GM20431 (cell line): ENCODE measurements around the gene HOXC6.

Source experiments
- in situ Hi-C: fragments of 300-500 bp; cut with MseI, MboI; formaldehyde crosslinking; loops from one replicate; pipeline ENCODE4 v1.15.0; 2020; ENCODE audit warnings: low sequenced_read_pairs; ENCODE audit not compliant: unreplicated experiment

HOXC6 gene

GRCh38 chr12:54010972-54011664, 17.1 kb upstream of the HOXC6 start:
- in situ Hi-C loops = loop anchor here (25.0 kb wide), 1 partner anchor 351 kb away; the partner anchor contains the start of gene GPR84

- in situ Hi-C loops = loop anchor here (25.0 kb wide), 1 partner anchor 350 kb away; the partner anchor contains the start of gene GPR84
These were observed 16.3 kb upstream of the HOXC6 start for GRCh38 chr12:54011665-54012532.

- in situ Hi-C loops = loop anchor here (25.0 kb wide), 1 partner anchor 349 kb away; the partner anchor contains the start of gene GPR84
These were observed 15.4 kb upstream of the HOXC6 start for GRCh38 chr12:54012631-54013409.

DNA sequence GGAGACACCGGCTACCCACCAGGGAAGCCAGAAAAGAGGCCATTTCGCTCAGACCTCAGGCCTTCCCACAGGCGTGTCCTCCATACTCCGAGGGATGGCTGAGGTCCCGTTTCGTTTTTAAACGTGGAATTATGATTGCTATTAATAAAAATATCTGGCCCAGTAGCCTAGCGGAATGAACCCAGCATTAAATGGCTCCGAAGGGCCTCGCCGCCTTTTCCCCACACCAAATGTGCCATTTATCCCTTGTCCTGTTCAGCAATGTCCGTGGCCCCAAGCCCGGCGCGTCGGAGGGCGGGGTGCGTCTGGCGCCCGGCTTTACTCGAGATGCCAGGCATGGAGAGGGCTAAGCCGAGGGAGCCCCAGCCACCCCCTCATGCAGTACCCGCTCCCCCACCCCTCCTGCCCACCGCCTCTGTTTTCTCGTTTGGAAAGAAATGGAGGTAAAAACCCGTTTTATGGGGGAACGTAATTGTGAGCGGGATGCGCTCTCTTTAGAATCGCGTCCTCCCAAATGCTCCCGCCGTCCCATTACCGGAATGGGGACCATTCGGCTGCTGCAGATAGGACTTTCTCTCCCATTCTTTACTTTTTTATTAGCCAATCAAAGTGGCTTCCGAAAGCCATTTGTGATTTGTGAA, 13.7 kb upstream of the HOXC6 start:
- in situ Hi-C loops = loop anchor here (25.0 kb wide), 1 partner anchor 348 kb away; the partner anchor contains the start of gene GPR84

- in situ Hi-C loops = loop anchor here (25.0 kb wide), 1 partner anchor 347 kb away; the partner anchor contains the start of gene GPR84
These were observed 13.0 kb upstream of the HOXC6 start for GRCh38 chr12:54015018-54015931.

DNA sequence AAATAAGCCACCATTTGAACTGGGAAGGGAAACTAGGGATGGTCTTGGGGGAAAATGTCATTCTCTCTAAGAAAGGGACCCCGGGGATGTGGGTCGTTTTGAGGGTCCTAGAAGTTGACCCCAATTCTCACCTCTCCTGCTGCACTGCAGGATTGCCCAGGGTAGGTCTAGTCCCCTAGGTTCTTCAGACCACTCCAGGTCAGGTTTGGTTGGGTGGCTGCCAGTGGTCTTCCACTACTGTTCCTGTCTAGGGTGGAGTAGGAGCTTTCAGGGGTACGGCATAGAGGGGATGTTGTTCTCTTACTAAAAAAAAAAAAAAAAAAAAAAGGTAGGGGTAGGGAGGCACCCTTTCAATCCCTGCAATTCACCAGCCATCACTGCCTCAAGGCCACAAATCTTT, 12.2 kb upstream of the HOXC6 start:
- in situ Hi-C loops = loop anchor here (25.0 kb wide), 1 partner anchor 346 kb away; the partner anchor contains the start of gene GPR84

GRCh38 chr12:54016478-54016964, 11.7 kb upstream of the HOXC6 start:
- in situ Hi-C loops = loop anchor here (25.0 kb wide), 1 partner anchor 346 kb away; the partner anchor contains the start of gene GPR84

DNA sequence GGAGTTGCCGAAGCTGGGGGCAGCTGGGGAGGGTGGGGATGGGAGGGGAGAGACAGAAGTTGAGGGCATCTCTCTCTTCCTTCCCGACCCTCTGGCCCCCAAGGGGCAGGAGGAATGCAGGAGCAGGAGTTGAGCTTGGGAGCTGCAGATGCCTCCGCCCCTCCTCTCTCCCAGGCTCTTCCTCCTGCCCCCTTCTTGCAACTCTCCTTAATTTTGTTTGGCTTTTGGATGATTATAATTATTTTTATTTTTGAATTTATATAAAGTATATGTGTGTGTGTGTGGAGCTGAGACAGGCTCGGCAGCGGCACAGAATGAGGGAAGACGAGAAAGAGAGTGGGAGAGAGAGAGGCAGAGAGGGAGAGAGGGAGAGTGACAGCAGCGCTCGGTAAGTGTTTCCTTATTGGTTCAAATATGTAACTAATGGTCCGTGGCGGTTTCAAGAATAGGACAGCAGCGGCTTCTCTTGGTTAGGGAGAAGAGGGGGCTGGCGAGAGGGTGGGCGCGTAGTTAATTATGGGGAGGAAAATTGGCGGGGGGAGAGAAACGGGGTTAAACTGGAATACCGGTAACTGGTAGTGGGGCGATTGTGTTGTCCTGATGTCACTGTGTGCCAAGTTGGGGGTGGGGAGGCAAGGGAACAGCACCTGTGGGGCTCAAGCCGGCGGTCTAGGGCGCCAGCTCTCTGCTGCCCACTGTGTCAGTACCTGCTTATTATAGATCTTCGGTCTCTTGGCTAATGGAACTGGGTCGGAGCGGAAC, 11.0 kb upstream of the HOXC6 start:
- in situ Hi-C loops = loop anchor here (25.0 kb wide), 1 partner anchor 345 kb away; the partner anchor contains the start of gene GPR84

DNA sequence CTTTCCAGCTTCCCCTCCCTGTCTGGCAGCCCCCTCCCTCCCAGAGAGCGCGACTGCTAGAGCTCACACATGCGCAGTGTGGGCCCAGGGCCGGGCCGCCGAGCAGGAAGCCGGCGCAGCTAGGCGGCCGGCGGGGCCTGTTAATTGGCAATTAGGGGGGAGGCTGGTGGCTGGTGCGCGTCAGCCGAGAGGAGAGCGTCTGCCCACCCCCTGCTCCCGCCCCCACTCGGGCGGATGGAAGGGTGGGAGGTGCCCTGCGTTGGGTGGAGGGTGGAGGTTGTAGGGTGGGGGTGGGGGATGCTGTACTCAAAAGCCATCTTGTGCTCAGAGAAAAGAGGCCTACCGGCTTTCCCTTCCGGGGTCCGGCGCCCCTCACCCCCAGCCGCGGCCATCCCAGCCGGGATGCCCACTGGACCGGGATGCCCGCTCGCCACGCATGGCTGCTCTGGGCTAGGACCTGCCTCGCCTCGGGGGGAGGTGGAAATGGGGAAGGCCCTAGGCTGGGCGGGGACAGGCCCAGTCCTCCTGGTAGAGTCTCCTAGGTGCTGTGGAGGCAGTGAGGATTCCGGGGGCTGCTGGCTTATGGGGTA, 10.3 kb upstream of the HOXC6 start:
- in situ Hi-C loops = loop anchor here (25.0 kb wide), 1 partner anchor 344 kb away; the partner anchor contains the start of gene GPR84

DNA sequence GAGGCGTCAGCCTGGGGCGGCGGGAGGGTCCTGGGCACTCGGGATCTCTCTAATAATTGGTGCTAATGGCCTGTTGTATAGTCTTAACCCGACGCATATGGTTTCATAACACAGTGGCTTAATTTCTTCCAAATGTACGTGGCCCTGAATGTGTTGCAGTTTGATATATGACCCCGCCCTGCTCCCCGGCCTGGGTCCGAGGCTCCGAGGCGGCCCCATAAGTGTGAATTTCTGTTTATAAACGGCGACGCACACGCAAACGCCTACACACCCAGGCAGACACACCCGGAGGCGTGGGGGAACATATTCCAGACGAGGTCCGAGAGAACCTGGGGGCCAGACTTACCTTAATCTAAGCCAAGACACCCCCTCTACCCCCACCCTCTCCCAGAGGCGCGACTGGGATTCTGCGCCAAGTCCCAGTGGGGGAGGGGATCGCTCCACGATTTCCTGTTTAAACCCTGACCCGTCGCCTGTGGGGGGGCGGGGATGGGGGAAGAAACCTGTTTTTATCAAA, 9.7 kb upstream of the HOXC6 start:
- in situ Hi-C loops = loop anchor here (25.0 kb wide), 1 partner anchor 344 kb away; the partner anchor contains the start of gene GPR84

DNA sequence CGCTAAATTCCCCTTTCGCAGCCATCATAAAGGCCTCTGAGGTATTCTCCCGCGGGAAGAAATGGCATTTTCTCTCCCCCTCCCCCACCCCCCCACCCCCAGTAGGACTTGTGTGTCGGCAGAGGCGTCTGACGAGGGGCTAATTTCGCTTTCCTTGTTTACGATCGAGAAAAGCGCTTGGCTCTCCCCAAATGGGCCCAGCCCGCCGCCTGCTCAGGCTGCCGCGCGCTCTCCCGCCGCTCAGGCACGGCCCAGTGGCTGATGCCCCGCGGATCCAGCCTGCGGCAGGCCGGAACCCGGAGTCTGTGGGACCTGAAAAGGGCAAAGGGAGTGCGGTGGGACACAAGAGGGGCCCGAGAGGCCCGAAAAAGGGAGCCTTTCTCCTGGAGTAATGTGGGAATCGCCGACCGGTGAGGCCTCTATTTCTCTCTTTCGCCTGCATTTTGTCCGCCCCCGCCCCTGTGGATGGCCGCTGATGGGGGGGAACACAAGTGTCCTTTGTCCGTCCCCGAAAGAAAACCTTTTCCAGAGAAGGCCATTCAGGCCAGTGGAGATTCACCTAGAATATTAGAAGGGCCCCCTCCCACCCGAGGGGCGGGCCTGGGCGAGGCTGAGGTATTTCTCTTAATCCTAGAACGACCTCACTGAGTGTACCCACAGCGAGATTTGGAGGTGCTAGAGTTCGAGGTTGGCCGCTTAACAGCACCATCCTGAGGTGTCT, 9.0 kb upstream of the HOXC6 start:
- in situ Hi-C loops = loop anchor here (25.0 kb wide), 1 partner anchor 343 kb away; the partner anchor contains the start of gene GPR84

DNA sequence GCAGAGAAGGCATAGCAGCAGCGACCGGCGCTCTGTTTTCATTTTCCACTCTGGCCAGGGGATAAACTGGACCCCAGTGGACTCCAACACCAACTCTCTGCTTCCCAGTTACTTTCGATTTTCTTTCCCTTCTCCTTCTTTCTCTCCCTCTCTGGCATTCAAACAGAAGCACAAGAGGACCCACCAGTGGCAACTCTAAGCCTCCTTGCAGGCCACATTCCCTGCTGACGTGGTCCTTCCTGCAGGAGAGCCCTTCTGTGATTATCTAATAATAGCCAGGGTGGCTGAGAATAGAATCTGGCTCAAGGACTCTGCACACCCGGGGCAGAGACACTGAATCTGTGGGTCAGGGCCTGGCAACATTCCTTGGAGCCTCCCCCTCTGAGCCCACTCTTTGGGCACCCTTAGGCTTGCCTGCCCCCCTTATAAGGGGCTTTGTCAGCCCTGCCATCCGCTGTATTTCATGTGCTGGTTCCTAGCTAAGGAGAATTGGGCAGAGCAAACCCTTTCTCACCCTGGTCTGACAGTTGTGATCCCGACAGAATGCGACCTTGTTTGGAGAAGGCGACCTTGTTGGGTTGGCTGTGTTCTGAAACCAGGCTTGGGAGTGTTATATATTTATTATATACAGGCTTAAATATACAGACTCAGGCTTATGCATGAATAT, 8.2 kb upstream of the HOXC6 start:
- in situ Hi-C loops = loop anchor here (25.0 kb wide), 1 partner anchor 342 kb away; the partner anchor contains the start of gene GPR84

DNA sequence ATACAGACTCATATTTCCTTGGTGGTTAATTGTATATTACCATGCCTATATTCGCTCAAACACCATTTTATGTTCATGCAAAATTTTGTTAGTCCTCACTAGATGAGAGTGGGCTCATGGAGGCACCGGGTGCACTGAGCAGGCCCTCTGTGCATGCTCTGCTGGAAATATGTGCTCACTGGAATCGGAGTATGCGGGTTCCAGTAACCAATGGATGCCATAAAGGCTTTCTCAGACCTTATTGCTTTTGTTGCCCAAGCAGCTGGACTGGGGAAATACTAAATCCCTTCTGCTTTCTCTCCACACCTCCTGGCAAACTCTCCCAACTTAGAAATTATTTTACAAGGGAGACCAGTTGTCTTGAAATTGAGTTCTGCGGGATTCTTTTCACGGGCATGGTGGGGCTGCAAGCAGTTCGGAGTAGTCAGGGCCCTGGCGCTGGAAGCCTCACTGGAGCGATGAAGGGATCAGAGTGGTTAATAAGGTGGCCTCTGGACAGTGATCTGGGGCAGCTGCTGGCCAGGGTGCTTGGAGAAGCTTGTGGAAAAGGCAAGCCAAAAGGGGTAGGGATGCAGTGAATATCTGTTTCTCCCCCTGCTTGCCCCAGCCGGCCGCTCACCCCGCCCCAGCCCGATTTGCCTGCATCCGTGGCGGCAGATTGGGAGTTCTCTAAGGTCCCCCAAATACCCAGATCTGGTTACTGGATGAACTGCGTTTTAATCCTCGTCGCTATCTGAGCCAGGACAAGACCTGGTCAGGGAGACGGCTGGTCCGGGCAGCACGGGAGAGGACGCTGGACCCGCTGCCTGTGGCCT, 7.4 kb upstream of the HOXC6 start:
- in situ Hi-C loops = loop anchor here (25.0 kb wide), 1 partner anchor 342 kb away; the partner anchor contains the start of gene GPR84

DNA sequence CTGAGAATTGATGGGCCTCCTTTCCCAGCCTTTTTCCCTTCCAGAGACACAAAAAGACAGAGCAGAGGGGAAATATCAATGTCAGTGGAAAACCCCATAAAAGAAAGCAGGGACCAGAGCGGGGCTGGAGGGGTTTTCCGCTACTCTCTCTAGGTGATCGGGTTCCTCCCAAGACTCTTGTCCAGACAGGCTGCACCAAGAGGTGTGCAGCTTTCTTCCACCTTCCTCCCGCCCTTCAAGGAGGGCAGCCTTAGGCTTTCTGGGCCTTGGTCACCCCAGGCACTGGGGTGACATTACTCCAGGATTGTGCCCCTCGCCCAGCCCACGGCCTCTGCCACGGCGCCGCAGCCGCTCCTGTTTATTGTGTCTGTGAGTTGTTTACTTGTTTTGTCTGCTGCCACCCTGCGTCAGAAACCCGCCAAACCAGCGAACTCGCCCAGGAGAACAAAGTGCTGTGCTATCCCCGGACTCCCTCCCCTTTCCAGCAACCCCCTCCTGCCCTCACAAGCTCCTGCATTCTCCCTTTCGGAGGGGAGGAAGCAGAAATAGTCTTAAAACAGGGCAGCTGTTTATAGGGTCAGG, 6.7 kb upstream of the HOXC6 start:
- in situ Hi-C loops = loop anchor here (25.0 kb wide), 1 partner anchor 341 kb away; the partner anchor contains the start of gene GPR84
